Kidney (tissue), 14 donors: Measurements from ENCODE around the gene ZNF324. TPM values are rescaled to one million over a fixed set of nuclear protein-coding genes. Genes with fewer than 3 reads are reported as not detected.
"Not testable (repeated sequence)": the region's sequence is repeated elsewhere in the genome, so short reads cannot be mapped to it uniquely, and the experiment has no call there.

Experiments used
- DNase-seq, 5 donors: peaks; one replicate each; pipeline ENCODE4 v3.0.0-alpha.2; 2013 to 2020
- FAIRE-seq: peaks from 2 replicates; lab custom pipeline; 2012; peaks lifted over from hg19 to GRCh38; lab: Jason Lieb, UNC
- H3K27ac ChIP-seq, 2 donors: one replicate each; pipeline ENCODE4 v1.7.0; 2013; ENCODE audit warnings: low read depth in 2 of 2, low read length in 2 of 2, inconsistent platforms in 1 of 2
- H3K27me3 ChIP-seq: one replicate; pipeline ENCODE4 v1.7.1; 2013; ENCODE audit warnings: low read length, inconsistent platforms; ENCODE audit not compliant: control insufficient read depth, insufficient read depth
- H3K36me3 ChIP-seq, 3 donors: one replicate each; pipeline versions ENCODE4 v1.7.0 to v1.7.1; 2013; ENCODE audit warnings: low read length in 3 of 3, control low read depth in 1 of 3, inconsistent platforms in 1 of 3; ENCODE audit not compliant: insufficient read depth in 3 of 3, control insufficient read depth in 2 of 3
- H3K4me1 ChIP-seq, 3 donors: one replicate each; pipeline versions ENCODE4 v1.7.0 to v1.7.1; 2013; ENCODE audit warnings: low read length in 3 of 3, inconsistent platforms in 1 of 3, low read depth in 1 of 3; ENCODE audit not compliant: control insufficient read depth in 2 of 3, insufficient read depth in 2 of 3
- H3K4me3 ChIP-seq, 3 donors: one replicate each; pipeline versions ENCODE4 v1.7.0 to v1.8.1; 2013; ENCODE audit warnings: low read length in 3 of 3, control low read depth in 1 of 3, inconsistent platforms in 1 of 3
- H3K9ac ChIP-seq, 3 donors: one replicate each; pipeline versions ENCODE4 v1.7.0 to v1.7.1; 2013; ENCODE audit warnings: low read length in 3 of 3, control low read depth in 1 of 3, inconsistent platforms in 1 of 3
- H3K9me3 ChIP-seq, 3 donors: one replicate each; pipeline versions ENCODE4 v1.7.0 to v1.7.1; 2013; ENCODE audit warnings: low read length in 3 of 3, control low read depth in 1 of 3, inconsistent platforms in 1 of 3; ENCODE audit not compliant: control insufficient read depth in 2 of 3, insufficient read depth in 1 of 3
- CTCF ChIP-seq: IDR thresholded peaks from 3 replicates; pipeline ENCODE4 v1.5.1; 2012; ENCODE audit warnings: mild to moderate bottlenecking, moderate library complexity, borderline replicate concordance; ENCODE audit not compliant: insufficient read depth; ENCODE audit errors: extremely low read depth
- intact Hi-C: fragments of 100-400 bp; cut with DNase I; formaldehyde crosslinking; loops from one replicate; pipeline ENCODE4 v1.11.1; 2022
- polyA plus RNA-seq: library from polyadenylated mRNA; stranded (reverse); fragments of 350-450 nt; fragmentation: Illumina TruSeq; extraction: RNeasy Lipid Tissue Mini Kit (QIAGEN cat#74804); gene quantifications from one replicate; pipeline ENCODE4 v1.2.3, GENCODE V29; 2014; ENCODE audit warnings: low read depth, low replicate concordance; ENCODE audit not compliant: insufficient read depth
- total RNA-seq: library from RNA; stranded (reverse); fragmentation: NEBNext Ultra II Directional; extraction: Animal tissue kit (Norgen Biotek cat#: 25700); gene quantifications from one replicate; pipeline ENCODE4 v1.2.1, GENCODE V29; 2021
- donor health status: control.
- donor health status: control.
- donor health status: control.
- donor health status: control.
- donor health status: control.
- donor health status: DM: yes; HTN: yes; CAD: no.
- donor health status: Normal renal cell carcinoma (clear cell type).

ZNF324 gene
- total and polyA plus RNA-seq, 2 donors from 2014 or later: 3.9 to 13.0 TPM

- Histone ChIP-seq H3K27ac (no peak overlapping the region), H3K4me3 (peak overlapping the region in 2 of 3 donors; percentile 25 to 32), H3K27me3 (no peaks in the 10 kb centered on the region), H3K4me1 (peaks cover 0 to 9% (median 0%) of the 10 kb centered on the region in 3 donors), H3K9me3 (no peaks in the 10 kb centered on the region), H3K9ac (peak overlapping the region in 1 of 3 donors; percentile 46), H3K36me3 (peaks cover 0 to 7% (median 4%) of the 10 kb centered on the region in 3 donors)
- intact Hi-C loops: no loop called here
- no peak for TF ChIP-seq CTCF
- DNase-seq (peak in 1 of 5 donors; percentile 53), FAIRE-seq (no peak)
These were observed 1.4 kb downstream of the ZNF324 start for GRCh38 chr19:58468216-58468839.

- H3K9me3 ChIP-seq: no peaks in the 10 kb centered on the region
- no peak overlapping the region for H3K9ac ChIP-seq
- intact Hi-C loops: no loop called here
- no peak overlapping the region for H3K4me3 ChIP-seq
- FAIRE-seq (no peak), DNase-seq (no peak)
- H3K4me1 ChIP-seq: peaks cover 0 to 9% (median 0%) of the 10 kb centered on the region in 3 donors
- H3K27me3 ChIP-seq: no peaks in the 10 kb centered on the region
- H3K36me3 ChIP-seq: peaks cover 0 to 7% (median 4%) of the 10 kb centered on the region in 3 donors
- H3K27ac ChIP-seq: no peak overlapping the region
- no peak for TF ChIP-seq CTCF
These were observed 2.5 kb downstream of the ZNF324 start for GRCh38 chr19:58469241-58470013.

- H3K9me3 ChIP-seq, H3K27me3 ChIP-seq, H3K36me3 ChIP-seq, H3K4me3 ChIP-seq, H3K9ac ChIP-seq, DNase-seq, intact Hi-C loops, H3K27ac ChIP-seq, FAIRE-seq: not testable (repeated sequence)
- H3K4me1 ChIP-seq: peaks cover 0 to 15% (median 8%) of the 10 kb centered on the region in 3 donors
These were observed 4.1 kb downstream of the ZNF324 start for GRCh38 chr19:58470837-58471543.

- TF ChIP-seq CTCF: no peak
- FAIRE-seq: no peak
- Histone ChIP-seq H3K4me1 (peaks cover 0 to 12% (median 9%) of the 10 kb centered on the region in 3 donors), H3K9ac (no peak overlapping the region), H3K36me3 (peaks cover 0 to 7% (median 4%) of the 10 kb centered on the region in 3 donors), H3K27ac (no peak overlapping the region), H3K27me3 (no peaks in the 10 kb centered on the region), H3K9me3 (no peaks in the 10 kb centered on the region), H3K4me3 (no peak overlapping the region)
- intact Hi-C loops: no loop called here
- DNase-seq: no peak
These were observed 4.9 kb downstream of the ZNF324 start for GRCh38 chr19:58471736-58472135.
